Duodenal mucosa (tissue), 2 donors: ENCODE data around the gene CXCL1.

ENCODE experiments used
- H3K27ac ChIP-seq: one replicate; pipeline ENCODE4 v1.7.0; 2013; ENCODE audit warnings: low read depth, low read length
- H3K27me3 ChIP-seq, 2 donors: one replicate each; pipeline ENCODE4 v1.7.0; 2013; ENCODE audit warnings: low read length in 2 of 2, control low read depth in 1 of 2; ENCODE audit not compliant: insufficient read depth in 2 of 2, control insufficient read depth in 1 of 2
- H3K36me3 ChIP-seq, 2 donors: one replicate each; pipeline ENCODE4 v1.7.0; 2013; ENCODE audit warnings: low read length in 2 of 2, control low read depth in 1 of 2; ENCODE audit not compliant: insufficient read depth in 2 of 2, control insufficient read depth in 1 of 2
- H3K4me1 ChIP-seq, 2 donors: one replicate each; pipeline ENCODE4 v1.7.0; 2013; ENCODE audit warnings: low read length in 2 of 2, control low read depth in 1 of 2; ENCODE audit not compliant: insufficient read depth in 2 of 2, control insufficient read depth in 1 of 2
- H3K4me3 ChIP-seq, 2 donors: one replicate each; pipeline ENCODE4 v1.7.0; 2013; ENCODE audit warnings: low read length in 2 of 2, low read depth in 1 of 2
- H3K9ac ChIP-seq, 2 donors: one replicate each; pipeline ENCODE4 v1.7.0; 2013; ENCODE audit warnings: low read length in 2 of 2, low read depth in 1 of 2
- H3K9me3 ChIP-seq, 2 donors: one replicate each; pipeline ENCODE4 v1.7.0; 2013; ENCODE audit warnings: low read length in 2 of 2, control low read depth in 1 of 2; ENCODE audit not compliant: control insufficient read depth in 1 of 2

CXCL1 gene

DNA sequence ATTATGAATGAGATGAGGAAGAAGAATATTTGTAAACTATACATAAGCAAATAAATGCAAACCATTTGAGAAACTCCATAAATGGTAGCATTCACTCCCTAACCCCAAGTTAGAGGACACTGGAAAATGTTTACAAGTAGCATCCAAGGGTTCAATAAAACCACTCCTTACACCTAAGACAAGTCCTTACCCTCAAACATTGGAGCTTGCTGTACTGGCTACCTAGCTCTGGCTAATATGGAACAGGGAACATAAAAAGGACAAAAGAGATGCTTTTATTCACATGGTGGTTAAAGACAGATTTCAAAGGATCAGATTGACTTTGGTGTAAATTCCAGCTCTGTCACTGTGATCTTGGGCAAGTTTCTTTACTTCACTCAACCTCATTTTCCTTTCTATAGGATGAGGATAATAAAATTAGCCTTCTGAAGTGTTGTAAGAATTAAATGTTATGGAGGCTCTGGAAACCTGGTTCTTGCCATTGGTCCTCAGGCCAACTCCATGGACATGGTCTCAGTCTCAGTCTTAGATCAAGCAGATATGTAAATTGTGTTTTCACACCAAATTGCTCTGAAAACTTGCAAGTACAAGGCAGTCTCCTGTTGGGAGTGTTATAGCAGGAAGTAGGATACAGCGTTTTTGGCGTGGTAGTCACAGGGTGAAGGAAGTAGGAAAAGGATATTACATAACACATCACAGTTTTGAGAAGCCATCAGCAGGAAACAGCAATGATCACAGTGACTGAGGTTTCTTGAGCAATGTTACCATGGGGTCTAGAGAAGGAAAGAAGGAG, 3.3 kb downstream of the CXCL1 start:
- H3K27me3 ChIP-seq, result no peaks in the 10 kb centered on the region
- H3K9ac ChIP-seq, result no peak overlapping the region
- H3K4me3 ChIP-seq, result no peak overlapping the region
- no peaks in the 10 kb centered on the region for H3K36me3 ChIP-seq
- peaks cover 0 to 3% of the 10 kb centered on the region in 2 donors for H3K4me1 ChIP-seq
- H3K9me3 ChIP-seq, result no peaks in the 10 kb centered on the region
- no peak overlapping the region for H3K27ac ChIP-seq

DNA sequence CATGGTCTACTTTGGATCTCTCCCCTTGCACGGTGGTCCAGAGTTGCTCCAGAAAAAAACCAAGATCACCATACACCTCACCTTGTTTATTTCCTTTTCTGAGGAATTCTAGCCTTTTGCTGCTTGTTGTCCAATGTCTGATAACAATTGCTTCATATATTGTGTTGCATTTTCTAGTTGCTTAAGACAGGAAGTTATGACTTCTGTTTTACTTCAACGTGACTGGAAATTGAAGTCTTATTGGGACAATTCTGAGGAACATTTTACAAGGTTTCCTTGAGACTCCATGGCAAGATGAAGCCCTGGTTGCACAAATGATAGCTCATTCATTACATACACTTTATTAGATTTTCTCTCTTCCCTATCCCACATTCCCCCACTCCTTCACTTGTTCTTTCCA, 5.2 kb downstream of the CXCL1 start:
- no peak overlapping the region for H3K4me3 ChIP-seq
- no peaks in the 10 kb centered on the region for H3K27me3 ChIP-seq
- H3K9ac ChIP-seq, result no peak overlapping the region
- no peaks in the 10 kb centered on the region for H3K4me1 ChIP-seq
- no peaks in the 10 kb centered on the region for H3K36me3 ChIP-seq
- H3K27ac ChIP-seq, result no peak overlapping the region
- H3K9me3 ChIP-seq, result no peaks in the 10 kb centered on the region

- Histone ChIP-seq H3K36me3 (no peaks in the 10 kb centered on the region), H3K9ac (no peak overlapping the region), H3K27me3 (no peaks in the 10 kb centered on the region), H3K4me1 (no peaks in the 10 kb centered on the region), H3K9me3 (no peaks in the 10 kb centered on the region), H3K27ac (no peak overlapping the region), H3K4me3 (no peak overlapping the region)
These were observed 6.2 kb downstream of the CXCL1 start for GRCh38 chr4:73875401-73875800.

- no peaks in the 10 kb centered on the region for H3K9me3 ChIP-seq
- H3K27me3 ChIP-seq, result no peaks in the 10 kb centered on the region
- H3K36me3 ChIP-seq, result no peaks in the 10 kb centered on the region
- H3K27ac ChIP-seq, result no peak overlapping the region
- H3K4me3 ChIP-seq, result no peak overlapping the region
- no peak overlapping the region for H3K9ac ChIP-seq
- no peaks in the 10 kb centered on the region for H3K4me1 ChIP-seq
These were observed 14.1 kb downstream of the CXCL1 start for GRCh38 chr4:73883306-73883705.

GRCh38 chr4:73885574-73886267, 16.5 kb downstream of the CXCL1 start:
- no peak overlapping the region for H3K9ac ChIP-seq
- H3K36me3 ChIP-seq, result no peaks in the 10 kb centered on the region
- H3K27ac ChIP-seq, result no peak overlapping the region
- no peaks in the 10 kb centered on the region for H3K27me3 ChIP-seq
- no peak overlapping the region for H3K4me3 ChIP-seq
- no peaks in the 10 kb centered on the region for H3K4me1 ChIP-seq
- H3K9me3 ChIP-seq, result no peaks in the 10 kb centered on the region

DNA sequence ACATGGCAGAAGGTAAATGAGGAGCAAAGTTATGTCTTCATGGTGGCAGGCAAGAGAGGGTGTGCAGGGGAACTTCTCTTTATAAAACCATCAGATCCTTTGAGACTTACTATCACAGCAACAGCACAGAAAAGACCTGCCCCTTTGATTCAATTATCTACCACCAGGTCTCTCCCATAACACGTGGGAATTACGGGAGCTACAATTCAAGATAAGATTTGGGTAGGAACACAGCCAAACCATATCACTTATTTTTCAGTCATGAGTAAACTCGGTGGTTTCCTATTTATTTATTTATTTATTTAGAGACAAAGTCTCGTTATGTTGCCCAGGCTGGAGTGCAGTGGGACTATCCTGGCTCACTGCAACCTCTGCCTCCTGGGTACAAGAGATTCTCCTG, 22.1 kb downstream of the CXCL1 start:
- no peaks in the 10 kb centered on the region for H3K36me3 ChIP-seq
- H3K4me3 ChIP-seq, result no peak overlapping the region
- no peaks in the 10 kb centered on the region for H3K9me3 ChIP-seq
- H3K9ac ChIP-seq, result no peak overlapping the region
- H3K27ac ChIP-seq, result no peak overlapping the region
- H3K27me3 ChIP-seq, result no peaks in the 10 kb centered on the region
- peaks cover 9 to 15% of the 10 kb centered on the region in 2 donors for H3K4me1 ChIP-seq

- Histone ChIP-seq H3K36me3 (no peaks in the 10 kb centered on the region), H3K4me1 (peaks cover 9 to 15% of the 10 kb centered on the region in 2 donors), H3K9me3 (no peaks in the 10 kb centered on the region), H3K9ac (no peak overlapping the region), H3K4me3 (no peak overlapping the region), H3K27me3 (no peaks in the 10 kb centered on the region), H3K27ac (no peak overlapping the region)
These were observed 22.7 kb downstream of the CXCL1 start for GRCh38 chr4:73891739-73892405.

DNA sequence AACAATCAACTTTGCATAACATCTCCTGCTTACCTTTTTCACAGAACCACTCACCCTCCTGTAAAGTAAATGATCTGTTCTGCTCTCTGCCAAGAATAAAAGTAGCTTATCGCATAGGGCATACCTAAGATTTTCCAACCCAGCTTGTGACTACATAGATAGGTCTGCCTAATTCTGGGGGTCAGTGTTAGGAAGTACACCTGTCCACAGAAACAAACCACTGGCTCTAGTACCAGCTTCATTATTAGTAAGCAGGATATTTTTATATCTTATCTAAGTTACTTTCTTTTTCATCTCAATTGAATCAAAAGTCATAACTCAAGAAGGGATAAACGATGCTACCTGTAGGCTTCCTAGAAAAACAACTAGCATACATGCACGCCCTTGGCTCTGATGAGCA, 23.8 kb downstream of the CXCL1 start:
- H3K9ac ChIP-seq, result no peak overlapping the region
- no peaks in the 10 kb centered on the region for H3K27me3 ChIP-seq
- no peaks in the 10 kb centered on the region for H3K9me3 ChIP-seq
- no peaks in the 10 kb centered on the region for H3K36me3 ChIP-seq
- H3K27ac ChIP-seq, result no peak overlapping the region
- peaks cover 9 to 15% of the 10 kb centered on the region in 2 donors for H3K4me1 ChIP-seq
- H3K4me3 ChIP-seq, result no peak overlapping the region

GRCh38 chr4:73894001-73894400, 24.8 kb downstream of the CXCL1 start:
- no peak overlapping the region for H3K27ac ChIP-seq
- no peaks in the 10 kb centered on the region for H3K27me3 ChIP-seq
- H3K4me3 ChIP-seq, result no peak overlapping the region
- H3K4me1 ChIP-seq, result peaks cover 9 to 15% of the 10 kb centered on the region in 2 donors
- H3K9me3 ChIP-seq, result no peaks in the 10 kb centered on the region
- H3K9ac ChIP-seq, result no peak overlapping the region
- no peaks in the 10 kb centered on the region for H3K36me3 ChIP-seq
